Measurements from ENCODE around the gene TWSG1. TPM values are rescaled to one million over a fixed set of nuclear protein-coding genes. Genes with fewer than 3 reads are reported as not detected.

The TWSG1 gene
- total and polyA plus RNA-seq, 2 of the 13 experiments (the other 11 are each of a cell fraction or from before 2014, with no cell fraction given), result 6.6 to 9.4 TPM

DNA sequence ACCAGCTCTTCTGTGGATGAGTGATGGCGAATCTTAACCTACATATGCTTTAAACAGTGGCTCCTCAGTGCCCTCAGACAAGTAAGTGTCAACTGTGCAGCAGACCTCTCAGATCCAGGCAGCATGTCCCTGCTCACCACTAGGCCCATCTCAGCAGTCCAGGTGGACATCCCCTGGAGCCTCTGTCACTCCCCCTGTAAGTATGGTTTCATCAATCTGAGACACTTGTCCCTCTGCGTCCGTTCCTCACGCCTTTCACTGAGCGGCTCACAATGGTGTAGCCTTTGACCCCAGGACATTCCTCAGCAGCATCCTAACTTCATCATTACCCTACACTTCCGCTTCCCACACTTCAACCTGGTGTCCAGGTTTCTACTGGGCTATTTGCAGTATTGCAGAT lies 71.4 kb downstream of the TWSG1 start:
- no peak overlapping the region for H2AFZ ChIP-seq (ENCODE audit: low read length)
- ATAC-seq, result peak; percentile 37; the same call in 2 of the 3 replicates
- no peak overlapping the region for H3K4me2 ChIP-seq (ENCODE audit: low read depth, low read length)
- no peaks in the 10 kb centered on the region for H3K4me1 ChIP-seq (ENCODE audit: insufficient read depth, low read length)
- no peaks in the 10 kb centered on the region for H3K27me3 ChIP-seq (ENCODE audit: control insufficient read depth in 1 of 2, insufficient read depth in 2 of 2, low read length in 2 of 2)
- WGBS (ENCODE audit: low lambda C conversion rate), result 54% methylated on average over 6 of the region's 6 CpGs
- no peak overlapping the region for H3K9ac ChIP-seq (ENCODE audit: insufficient read depth, low read depth, low read length)
- ChIA-PET CTCF (ENCODE audit: low intra/inter-chr PET ratio, low total read pairs) (no interaction called here), POLR2A (no interaction called here)
- intact Hi-C loops (cut with micrococcal nuclease; ENCODE audit: unreplicated experiment), result no loop called here
- FAIRE-seq, result no peak
- H4K20me1 ChIP-seq (ENCODE audit: insufficient read depth, low read length), result no peaks in the 10 kb centered on the region
- H3K36me3 ChIP-seq (replicated peaks in 1 of 2; ENCODE audit: control insufficient read depth in 1 of 2, insufficient read depth in 2 of 2, low read length in 2 of 2), result no peaks in the 10 kb centered on the region
- H3K4me3 ChIP-seq (replicated peaks in 1 of 3; ENCODE audit: insufficient read depth in 1 of 3, low read depth in 2 of 3, low read length in 3 of 3), result no peak overlapping the region
- H3K79me2 ChIP-seq (ENCODE audit: insufficient read depth, low read length), result no peaks in the 10 kb centered on the region
- H3K27ac ChIP-seq (ENCODE audit: extremely low read length, insufficient read depth, low read length), result no peak overlapping the region
- H3K9me3 ChIP-seq (ENCODE audit: low read length), result no peaks in the 10 kb centered on the region
- DNase-seq (ENCODE audit: low spot score), result no peak
- no TSS peak for BruUV-seq (replicated peaks)
- in situ Hi-C loops (cut with HindIII; ENCODE audit: extremely low pct_ligation_motif_present, low pct_unique_long_range_greater_than_20kb), result no loop called here
- TF ChIP-seq CREM (IDR thresholded peaks at IDR 0.05) (no peak), CREM (CRISPR knock-in tag; IDR thresholded peaks at IDR 0.05) (no peak), MNT (IDR thresholded peaks at IDR 0.05) (0 out of 2 replicates have a peak, but pooled peaks have one; percentile 17)

DNA sequence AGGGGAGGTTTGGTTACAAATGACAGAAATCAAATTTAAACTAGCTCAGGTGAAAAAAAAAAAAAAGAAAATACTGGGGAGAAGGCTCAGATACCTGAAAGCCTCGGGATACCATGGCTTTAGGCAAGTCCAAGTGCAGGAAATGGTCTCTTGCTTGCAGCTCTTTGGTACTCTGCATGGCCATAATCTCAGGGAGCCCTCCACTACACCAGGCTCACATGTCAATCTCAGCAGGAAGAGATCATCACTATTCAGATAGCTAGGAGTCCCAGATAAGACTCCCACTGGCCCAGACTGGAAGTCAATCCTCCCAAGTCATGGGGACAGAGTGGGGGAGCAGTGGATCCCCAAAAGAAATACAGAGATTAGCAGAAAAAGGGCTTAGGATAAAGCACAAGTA lies 75.9 kb downstream of the TWSG1 start:
- intact Hi-C loops (cut with micrococcal nuclease; ENCODE audit: unreplicated experiment), result no loop called here
- H3K36me3 ChIP-seq (replicated peaks in 1 of 2; ENCODE audit: control insufficient read depth in 1 of 2, insufficient read depth in 2 of 2, low read length in 2 of 2), result no peaks in the 10 kb centered on the region
- BruUV-seq (replicated peaks), result no TSS peak
- H3K9ac ChIP-seq (ENCODE audit: insufficient read depth, low read depth, low read length), result no peak overlapping the region
- no peak for DNase-seq (ENCODE audit: low spot score)
- CTCF ChIA-PET (ENCODE audit: low intra/inter-chr PET ratio, low total read pairs), result no interaction called here
- H3K4me3 ChIP-seq (replicated peaks in 1 of 3; ENCODE audit: insufficient read depth in 1 of 3, low read depth in 2 of 3, low read length in 3 of 3), result no peak overlapping the region
- H2AFZ ChIP-seq (ENCODE audit: low read length), result no peak overlapping the region
- FAIRE-seq, result no peak
- H3K27ac ChIP-seq (ENCODE audit: extremely low read length, insufficient read depth, low read length), result no peak overlapping the region
- H3K27me3 ChIP-seq (ENCODE audit: control insufficient read depth in 1 of 2, insufficient read depth in 2 of 2, low read length in 2 of 2), result no peaks in the 10 kb centered on the region
- no peak overlapping the region for H3K4me2 ChIP-seq (ENCODE audit: low read depth, low read length)
- in situ Hi-C loops (cut with HindIII; ENCODE audit: extremely low pct_ligation_motif_present, low pct_unique_long_range_greater_than_20kb), result no loop called here
- no peaks in the 10 kb centered on the region for H3K9me3 ChIP-seq (ENCODE audit: low read length)
- no peaks in the 10 kb centered on the region for H3K79me2 ChIP-seq (ENCODE audit: insufficient read depth, low read length)
- 0% methylated on average over 1 of the region's 1 CpG for WGBS (ENCODE audit: low lambda C conversion rate)
- POLR2A ChIA-PET, result no interaction called here
- no peaks in the 10 kb centered on the region for H3K4me1 ChIP-seq (ENCODE audit: insufficient read depth, low read length)
- no peaks in the 10 kb centered on the region for H4K20me1 ChIP-seq (ENCODE audit: insufficient read depth, low read length)
- no peak for ATAC-seq
- TF ChIP-seq, protein P1, sequence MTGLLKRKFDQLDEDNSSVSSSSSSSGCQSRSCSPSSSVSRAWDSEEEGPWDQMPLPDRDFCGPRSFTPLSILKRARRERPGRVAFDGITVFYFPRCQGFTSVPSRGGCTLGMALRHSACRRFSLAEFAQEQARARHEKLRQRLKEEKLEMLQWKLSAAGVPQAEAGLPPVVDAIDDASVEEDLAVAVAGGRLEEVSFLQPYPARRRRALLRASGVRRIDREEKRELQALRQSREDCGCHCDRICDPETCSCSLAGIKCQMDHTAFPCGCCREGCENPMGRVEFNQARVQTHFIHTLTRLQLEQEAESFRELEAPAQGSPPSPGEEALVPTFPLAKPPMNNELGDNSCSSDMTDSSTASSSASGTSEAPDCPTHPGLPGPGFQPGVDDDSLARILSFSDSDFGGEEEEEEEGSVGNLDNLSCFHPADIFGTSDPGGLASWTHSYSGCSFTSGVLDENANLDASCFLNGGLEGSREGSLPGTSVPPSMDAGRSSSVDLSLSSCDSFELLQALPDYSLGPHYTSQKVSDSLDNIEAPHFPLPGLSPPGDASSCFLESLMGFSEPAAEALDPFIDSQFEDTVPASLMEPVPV (CRISPR knock-in tag; IDR thresholded peaks at IDR 0.05), result no peak
- no peak for TF ChIP-seq ZNF576 (CRISPR knock-in tag; IDR thresholded peaks at IDR 0.05)
- no peak for TF ChIP-seq CEBPB (IDR thresholded peaks at IDR 0.05; ENCODE audit: borderline replicate concordance, low read depth, low read length)
- no peak for TF ChIP-seq ZNF274 (CRISPR knock-in tag; IDR thresholded peaks at IDR 0.05)
- TF ChIP-seq JARID2 (CRISPR knock-in tag; IDR thresholded peaks at IDR 0.05; ENCODE audit: insufficient replicate concordance), result no peak
- no peak for TF ChIP-seq TCF7L2 (IDR thresholded peaks at IDR 0.05; ENCODE audit: low read depth, low read length)
- no peak for TF ChIP-seq MXD3 (CRISPR knock-in tag; IDR thresholded peaks at IDR 0.05)
- no peak for TF ChIP-seq RFX5 (IDR thresholded peaks at IDR 0.05; ENCODE audit: low read depth, low read length)
- TF ChIP-seq ZNF121 (CRISPR knock-in tag; IDR thresholded peaks at IDR 0.05), result no peak
- TF ChIP-seq ZNF660 (CRISPR knock-in tag; IDR thresholded peaks at IDR 0.05; ENCODE audit: borderline replicate concordance, low read depth), result no peak
- TF ChIP-seq TCF12 (IDR thresholded peaks at IDR 0.05), result no peak
- no peak for TF ChIP-seq TCF12 (CRISPR knock-in tag; IDR thresholded peaks at IDR 0.05)
- no peak for TF ChIP-seq SUZ12 (IDR thresholded peaks at IDR 0.05; ENCODE audit: low read depth, low read length)
- no peak for TF ChIP-seq HMG20A (CRISPR knock-in tag; IDR thresholded peaks at IDR 0.05; ENCODE audit: borderline replicate concordance)

Measured in HepG2 (cell line).